NCI-H1694 treated with DMSO at 0.1 percent for 48 hours (cell line): ENCODE results near the gene SLC9A9.

Experiments used
- DNase-seq: peaks from one replicate; lab custom pipeline; 2025; lab: John Stamatoyannopoulos, UW

SLC9A9 gene

GRCh38 chr3:143648218-143648617 lies 200.1 kb downstream of the SLC9A9 start:
- no peak for DNase-seq

DNA sequence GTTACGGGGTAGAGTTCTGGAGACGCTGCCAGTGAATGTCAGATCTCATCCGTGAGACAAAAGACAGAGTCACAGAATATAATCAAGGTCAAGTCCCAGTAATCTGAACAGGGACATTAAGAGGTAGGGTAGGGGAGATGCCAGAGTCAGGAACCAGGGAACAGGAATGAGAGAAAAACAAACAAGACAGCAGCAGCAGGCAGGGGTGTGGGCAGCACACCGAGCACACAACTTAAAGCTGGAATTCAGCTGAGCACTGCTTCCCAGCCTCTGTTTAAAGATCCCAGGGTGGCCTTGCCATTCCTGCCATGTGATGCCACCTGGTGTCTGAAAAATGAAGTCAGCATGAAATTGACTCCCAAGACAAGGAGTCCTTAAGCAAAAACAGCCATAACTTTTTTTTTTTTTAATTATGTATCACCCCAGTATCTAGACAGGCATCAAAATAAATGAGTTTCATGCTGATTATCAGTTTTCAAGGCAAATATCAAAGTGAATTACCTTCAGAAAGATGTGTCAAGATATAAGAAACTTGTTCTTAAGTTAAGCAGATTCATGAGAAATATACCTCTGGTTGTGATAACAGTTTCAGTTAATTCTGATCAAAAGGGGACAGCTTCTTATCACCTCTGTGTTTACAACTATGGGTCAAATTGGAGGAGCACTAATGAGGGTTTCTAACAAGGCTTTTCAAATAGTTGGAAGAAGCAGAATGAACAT lies 203.7 kb downstream of the SLC9A9 start:
- peak; percentile 82 for DNase-seq

GRCh38 chr3:143643905-143644304 lies 204.4 kb downstream of the SLC9A9 start:
- no peak for DNase-seq

GRCh38 chr3:143640774-143641173 lies 207.5 kb downstream of the SLC9A9 start:
- no peak for DNase-seq

- DNase-seq = no peak
Observed at GRCh38 chr3:143637133-143637532, 211.1 kb downstream of the SLC9A9 start.

- no peak for DNase-seq
Observed at GRCh38 chr3:143634991-143635390, 213.3 kb downstream of the SLC9A9 start.

GRCh38 chr3:143634427-143634826 lies 213.8 kb downstream of the SLC9A9 start:
- DNase-seq = no peak

DNA sequence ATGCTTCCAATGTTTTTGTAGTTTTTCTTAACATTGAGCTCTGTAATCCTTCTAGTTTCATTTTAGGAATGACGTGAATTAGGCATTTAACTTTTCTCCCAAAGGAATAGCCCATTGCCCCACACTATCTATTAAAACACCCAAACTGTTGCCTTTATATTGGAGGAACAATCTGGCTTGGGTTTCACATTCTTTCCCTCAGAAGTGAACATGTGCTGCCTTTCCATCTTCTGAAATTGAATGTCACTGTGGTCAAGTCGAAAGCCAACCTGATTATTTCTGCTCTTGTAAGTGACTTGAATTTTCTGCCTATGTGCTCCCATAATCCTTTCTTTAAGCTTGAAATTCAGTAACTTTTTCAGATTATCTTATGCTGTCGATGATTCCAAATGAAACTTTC lies 214.5 kb downstream of the SLC9A9 start:
- no peak for DNase-seq

GRCh38 chr3:143629726-143630125 lies 218.5 kb downstream of the SLC9A9 start:
- DNase-seq = no peak

DNA sequence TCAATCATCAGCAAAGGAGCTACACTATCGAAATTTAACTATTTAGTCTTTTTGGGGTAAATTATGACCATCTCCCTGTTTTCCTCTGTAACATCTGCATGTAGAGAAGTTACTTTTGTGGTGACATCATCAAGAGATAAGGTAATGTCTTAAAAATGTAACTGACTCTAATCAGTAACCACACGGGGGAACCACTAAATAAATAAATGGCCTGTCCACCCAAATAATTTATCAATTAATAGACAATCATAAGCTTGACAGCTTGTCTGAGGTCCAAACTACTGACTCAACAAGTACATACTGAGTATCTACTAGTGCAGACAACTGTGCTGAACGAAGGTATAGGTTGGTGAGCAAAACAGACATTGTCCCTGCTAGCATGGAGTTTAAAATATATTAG lies 219.3 kb downstream of the SLC9A9 start:
- DNase-seq = no peak

DNA sequence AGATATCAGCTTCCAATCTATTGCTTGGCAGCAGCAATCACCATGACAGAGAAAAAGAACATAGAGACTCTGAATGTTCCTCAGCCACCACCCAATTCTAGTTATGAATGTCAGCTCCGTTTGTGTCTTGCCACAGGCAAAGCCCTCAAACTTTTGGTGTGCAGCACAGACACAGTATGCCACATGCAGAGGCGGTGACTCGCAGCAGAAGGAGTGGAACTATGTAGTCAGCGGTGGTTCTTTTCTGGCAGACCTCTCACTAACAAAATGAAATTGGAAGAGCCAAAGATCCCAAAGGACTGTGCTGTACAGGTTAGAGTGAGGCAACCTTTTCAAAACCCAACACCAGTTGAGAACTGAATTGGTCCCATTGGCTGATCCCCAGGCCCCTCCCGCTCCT lies 220.9 kb downstream of the SLC9A9 start:
- no peak for DNase-seq

DNA sequence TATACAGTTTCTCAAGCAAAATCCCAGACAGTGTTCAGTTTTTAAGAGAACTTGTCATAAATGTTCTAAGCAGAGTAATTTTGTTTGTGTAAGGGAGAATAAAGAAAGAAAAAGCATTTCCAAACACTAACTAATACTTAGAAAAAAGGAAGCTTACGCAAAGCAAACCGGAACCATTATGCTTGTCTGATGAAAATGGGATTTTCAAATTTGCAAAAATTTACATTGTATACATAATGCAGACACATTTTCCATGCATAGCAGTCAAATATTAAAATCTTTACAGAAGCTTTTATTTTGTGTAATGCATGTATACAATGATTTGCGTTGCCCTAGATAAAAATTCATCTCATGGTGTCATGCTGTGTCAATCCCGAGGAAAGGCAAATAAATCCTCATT lies 229.0 kb downstream of the SLC9A9 start:
- no peak for DNase-seq

DNA sequence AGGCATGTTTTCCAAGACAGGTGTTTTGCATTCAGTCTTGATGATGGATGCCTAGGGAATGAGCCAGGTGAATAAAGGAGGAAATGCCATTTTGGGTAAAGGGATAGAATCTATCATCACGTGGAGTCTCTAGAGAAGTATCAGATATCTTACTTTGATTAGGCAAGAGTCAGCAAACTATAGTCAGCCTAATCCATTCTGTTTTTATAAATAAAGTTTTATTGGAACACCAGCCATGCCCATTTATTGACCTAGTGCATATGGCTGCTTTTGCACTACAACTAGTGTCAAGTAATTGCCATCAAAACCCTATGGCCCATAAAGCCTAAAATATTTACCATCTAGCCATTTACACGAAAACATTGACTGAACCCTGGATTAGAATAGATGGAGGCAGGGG lies 231.2 kb downstream of the SLC9A9 start:
- DNase-seq = no peak

DNA sequence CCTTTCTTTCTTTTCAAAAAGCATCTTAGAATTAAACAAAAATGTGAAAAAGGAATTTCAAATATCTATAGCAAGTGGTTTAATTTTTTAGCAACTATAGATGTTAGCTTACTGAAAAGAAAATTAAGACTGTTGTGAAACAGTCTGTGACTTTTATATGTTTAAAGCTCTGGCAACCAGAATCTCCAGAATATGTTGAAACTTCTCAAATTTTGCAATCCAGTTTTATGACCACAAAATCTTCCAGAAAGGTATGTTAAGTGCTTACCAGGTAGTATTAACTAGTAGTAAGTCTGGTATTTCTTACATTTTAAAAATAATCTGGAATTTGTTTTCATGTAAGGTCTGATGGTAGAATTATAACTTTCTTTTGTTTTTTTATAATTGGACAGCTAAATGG lies 235.0 kb downstream of the SLC9A9 start:
- no peak for DNase-seq

- no peak for DNase-seq
Observed at GRCh38 chr3:143612541-143612940, 235.7 kb downstream of the SLC9A9 start.

GRCh38 chr3:143608966-143609365 lies 239.3 kb downstream of the SLC9A9 start:
- no peak for DNase-seq

DNA sequence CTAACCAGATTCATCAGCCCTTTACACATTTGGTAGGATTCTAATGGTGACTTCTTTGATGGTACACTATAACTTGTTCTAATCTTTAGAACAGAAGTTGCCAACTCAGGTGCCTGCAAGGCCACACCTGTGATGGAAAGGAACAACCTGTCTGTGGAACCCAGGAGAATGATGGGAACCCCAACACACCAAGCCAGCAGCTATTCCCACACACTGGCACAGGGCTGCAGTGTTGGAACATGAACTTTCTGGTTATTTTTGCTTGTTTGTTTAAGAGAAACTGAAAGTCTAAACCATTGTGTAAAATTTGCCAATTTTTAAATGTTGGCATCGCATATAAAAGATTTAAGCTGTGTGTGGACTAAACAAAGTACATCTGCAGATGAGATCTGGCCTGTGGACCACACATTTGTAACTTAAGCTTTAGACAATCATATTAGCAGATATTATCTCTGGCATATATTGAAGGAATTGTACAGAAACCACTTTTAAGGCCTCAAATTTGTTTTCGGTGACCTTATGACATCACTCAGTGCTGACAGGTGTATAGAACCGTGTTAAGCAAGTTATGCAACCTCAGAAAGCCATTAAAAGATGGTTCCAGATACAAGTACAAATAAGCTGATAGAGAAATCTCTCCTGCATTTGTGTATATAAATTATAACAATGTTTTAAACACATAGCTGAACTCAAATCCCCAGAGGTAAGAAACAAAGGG lies 242.9 kb downstream of the SLC9A9 start:
- DNase-seq = no peak

GRCh38 chr3:143604402-143605185 lies 243.7 kb downstream of the SLC9A9 start:
- no peak for DNase-seq

DNA sequence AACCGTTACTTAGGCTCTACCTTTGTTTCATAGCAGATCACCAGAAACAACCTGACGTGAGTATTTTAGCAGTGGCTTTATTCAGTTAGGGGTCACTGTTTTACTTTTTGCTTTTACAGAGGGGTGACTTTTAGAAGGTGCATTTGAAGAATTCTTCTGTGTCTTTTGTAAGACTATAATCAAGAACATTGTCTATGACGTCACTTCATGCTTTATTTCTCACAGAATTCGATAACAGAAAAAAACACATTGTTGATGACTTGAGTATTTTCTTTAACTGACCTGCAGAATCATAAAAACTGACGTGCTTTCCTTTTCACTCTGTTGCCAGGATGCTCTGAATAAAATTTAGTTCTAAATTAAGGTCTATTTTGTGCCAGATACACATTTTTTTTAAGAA lies 244.5 kb downstream of the SLC9A9 start:
- DNase-seq = no peak

DNA sequence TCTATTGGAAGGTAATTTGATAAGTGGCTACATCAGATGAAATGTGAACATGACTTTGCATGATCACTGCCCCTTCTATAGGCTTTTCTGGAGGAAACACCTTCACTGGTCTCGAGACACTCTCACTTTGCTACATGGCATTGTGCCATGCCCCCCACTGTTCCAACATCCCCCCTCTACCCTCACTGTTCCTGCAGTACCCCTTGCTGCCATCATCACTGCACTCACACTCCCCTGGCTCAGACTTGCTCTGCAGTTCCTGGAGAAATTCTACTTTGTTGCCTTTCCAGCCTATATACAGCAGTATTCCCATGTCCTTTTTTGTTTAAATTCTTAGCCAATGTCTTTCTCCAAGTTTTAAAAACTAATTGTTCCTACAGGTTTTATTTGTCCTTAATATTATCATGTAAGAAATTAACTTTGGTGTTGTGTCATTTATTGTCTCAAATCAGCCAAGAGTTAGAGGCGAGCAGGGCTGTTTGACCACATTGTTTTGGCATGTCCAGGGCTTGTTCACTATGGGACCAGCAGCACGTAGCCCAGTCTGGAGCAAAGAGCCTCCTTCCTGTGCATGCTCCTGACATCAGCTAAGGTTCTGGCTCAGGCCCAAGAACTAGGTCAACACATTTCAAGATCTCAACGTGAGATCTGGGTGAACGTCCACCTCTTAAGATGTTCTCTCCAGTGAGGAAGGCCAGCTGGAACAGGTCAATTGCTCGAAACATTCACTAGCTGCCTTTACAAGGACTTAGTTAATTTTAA lies 246.4 kb downstream of the SLC9A9 start:
- no peak for DNase-seq

- no peak for DNase-seq
Observed at GRCh38 chr3:143600756-143601718, 247.2 kb downstream of the SLC9A9 start.
